ENCODE results near the gene VPREB3.

DNA sequence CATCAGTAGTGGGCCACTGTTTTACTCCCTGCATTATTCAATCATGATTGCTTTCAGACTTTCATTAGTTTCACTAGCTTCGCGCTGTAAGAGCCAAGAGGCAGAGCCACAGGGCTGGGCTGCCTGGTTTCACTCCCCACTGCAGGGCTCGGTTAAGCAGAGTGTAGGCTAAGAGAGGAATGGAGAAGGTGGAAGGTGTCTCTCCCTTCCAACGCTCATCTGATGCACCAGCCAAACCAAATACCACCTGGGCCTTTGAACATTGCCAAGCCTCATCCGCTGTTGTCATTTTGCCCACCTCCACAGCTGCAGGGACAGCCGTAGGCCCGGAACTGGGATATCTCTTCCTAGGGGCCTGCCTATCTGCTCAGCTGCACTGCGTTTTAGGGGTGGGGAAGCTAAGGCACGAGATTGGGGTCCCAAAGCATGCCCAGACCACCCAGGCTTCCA is 32.1 kb upstream of the VPREB3 start:
- TF ChIP-seq, protein P1, sequence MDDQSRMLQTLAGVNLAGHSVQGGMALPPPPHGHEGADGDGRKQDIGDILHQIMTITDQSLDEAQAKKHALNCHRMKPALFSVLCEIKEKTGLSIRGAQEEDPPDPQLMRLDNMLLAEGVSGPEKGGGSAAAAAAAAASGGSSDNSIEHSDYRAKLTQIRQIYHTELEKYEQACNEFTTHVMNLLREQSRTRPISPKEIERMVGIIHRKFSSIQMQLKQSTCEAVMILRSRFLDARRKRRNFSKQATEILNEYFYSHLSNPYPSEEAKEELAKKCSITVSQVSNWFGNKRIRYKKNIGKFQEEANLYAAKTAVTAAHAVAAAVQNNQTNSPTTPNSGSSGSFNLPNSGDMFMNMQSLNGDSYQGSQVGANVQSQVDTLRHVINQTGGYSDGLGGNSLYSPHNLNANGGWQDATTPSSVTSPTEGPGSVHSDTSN (IDR thresholded peaks at IDR 0.05), result no peak
- TF ChIP-seq, protein P2, sequence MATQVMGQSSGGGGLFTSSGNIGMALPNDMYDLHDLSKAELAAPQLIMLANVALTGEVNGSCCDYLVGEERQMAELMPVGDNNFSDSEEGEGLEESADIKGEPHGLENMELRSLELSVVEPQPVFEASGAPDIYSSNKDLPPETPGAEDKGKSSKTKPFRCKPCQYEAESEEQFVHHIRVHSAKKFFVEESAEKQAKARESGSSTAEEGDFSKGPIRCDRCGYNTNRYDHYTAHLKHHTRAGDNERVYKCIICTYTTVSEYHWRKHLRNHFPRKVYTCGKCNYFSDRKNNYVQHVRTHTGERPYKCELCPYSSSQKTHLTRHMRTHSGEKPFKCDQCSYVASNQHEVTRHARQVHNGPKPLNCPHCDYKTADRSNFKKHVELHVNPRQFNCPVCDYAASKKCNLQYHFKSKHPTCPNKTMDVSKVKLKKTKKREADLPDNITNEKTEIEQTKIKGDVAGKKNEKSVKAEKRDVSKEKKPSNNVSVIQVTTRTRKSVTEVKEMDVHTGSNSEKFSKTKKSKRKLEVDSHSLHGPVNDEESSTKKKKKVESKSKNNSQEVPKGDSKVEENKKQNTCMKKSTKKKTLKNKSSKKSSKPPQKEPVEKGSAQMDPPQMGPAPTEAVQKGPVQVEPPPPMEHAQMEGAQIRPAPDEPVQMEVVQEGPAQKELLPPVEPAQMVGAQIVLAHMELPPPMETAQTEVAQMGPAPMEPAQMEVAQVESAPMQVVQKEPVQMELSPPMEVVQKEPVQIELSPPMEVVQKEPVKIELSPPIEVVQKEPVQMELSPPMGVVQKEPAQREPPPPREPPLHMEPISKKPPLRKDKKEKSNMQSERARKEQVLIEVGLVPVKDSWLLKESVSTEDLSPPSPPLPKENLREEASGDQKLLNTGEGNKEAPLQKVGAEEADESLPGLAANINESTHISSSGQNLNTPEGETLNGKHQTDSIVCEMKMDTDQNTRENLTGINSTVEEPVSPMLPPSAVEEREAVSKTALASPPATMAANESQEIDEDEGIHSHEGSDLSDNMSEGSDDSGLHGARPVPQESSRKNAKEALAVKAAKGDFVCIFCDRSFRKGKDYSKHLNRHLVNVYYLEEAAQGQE (IDR thresholded peaks at IDR 0.05; ENCODE audit: low read depth, low read length), result no peak
- TF ChIP-seq, protein P3, sequence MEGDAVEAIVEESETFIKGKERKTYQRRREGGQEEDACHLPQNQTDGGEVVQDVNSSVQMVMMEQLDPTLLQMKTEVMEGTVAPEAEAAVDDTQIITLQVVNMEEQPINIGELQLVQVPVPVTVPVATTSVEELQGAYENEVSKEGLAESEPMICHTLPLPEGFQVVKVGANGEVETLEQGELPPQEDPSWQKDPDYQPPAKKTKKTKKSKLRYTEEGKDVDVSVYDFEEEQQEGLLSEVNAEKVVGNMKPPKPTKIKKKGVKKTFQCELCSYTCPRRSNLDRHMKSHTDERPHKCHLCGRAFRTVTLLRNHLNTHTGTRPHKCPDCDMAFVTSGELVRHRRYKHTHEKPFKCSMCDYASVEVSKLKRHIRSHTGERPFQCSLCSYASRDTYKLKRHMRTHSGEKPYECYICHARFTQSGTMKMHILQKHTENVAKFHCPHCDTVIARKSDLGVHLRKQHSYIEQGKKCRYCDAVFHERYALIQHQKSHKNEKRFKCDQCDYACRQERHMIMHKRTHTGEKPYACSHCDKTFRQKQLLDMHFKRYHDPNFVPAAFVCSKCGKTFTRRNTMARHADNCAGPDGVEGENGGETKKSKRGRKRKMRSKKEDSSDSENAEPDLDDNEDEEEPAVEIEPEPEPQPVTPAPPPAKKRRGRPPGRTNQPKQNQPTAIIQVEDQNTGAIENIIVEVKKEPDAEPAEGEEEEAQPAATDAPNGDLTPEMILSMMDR (IDR thresholded peaks at IDR 0.05), result no peak
